Right hindlimb (tissue), 1 donor: Measurements from ENCODE around the gene BAZ2B.
A peak's percentile ranks its signal among the peaks of the same experiment; 100 is the strongest.

Source experiments
- DNase-seq: peaks from one replicate; pipeline ENCODE4 v3.0.0-alpha.2; 2018

The BAZ2B gene

GRCh38 chr2:159521272-159521671, 95.1 kb downstream of the BAZ2B start:
- no peak for DNase-seq

GRCh38 chr2:159518321-159519005, 97.9 kb downstream of the BAZ2B start:
- no peak for DNase-seq

GRCh38 chr2:159516241-159516758, 100.0 kb downstream of the BAZ2B start:
- no peak for DNase-seq

GRCh38 chr2:159515441-159515840, 100.9 kb downstream of the BAZ2B start:
- no peak for DNase-seq

GRCh38 chr2:159513745-159514144, 102.6 kb downstream of the BAZ2B start:
- DNase-seq = no peak

- DNase-seq = no peak
Observed at GRCh38 chr2:159508140-159508539, 108.2 kb downstream of the BAZ2B start.

GRCh38 chr2:159506764-159507440, 109.4 kb downstream of the BAZ2B start:
- no peak for DNase-seq

- DNase-seq = no peak
Observed at GRCh38 chr2:159506202-159506601, 110.1 kb downstream of the BAZ2B start.

GRCh38 chr2:159505196-159505595, 111.2 kb downstream of the BAZ2B start:
- no peak for DNase-seq

- no peak for DNase-seq
Observed at GRCh38 chr2:159501743-159502142, 114.6 kb downstream of the BAZ2B start.

GRCh38 chr2:159497847-159498246, 118.5 kb downstream of the BAZ2B start:
- DNase-seq = no peak

GRCh38 chr2:159497256-159497655, 119.1 kb downstream of the BAZ2B start:
- DNase-seq = peak; percentile 18

GRCh38 chr2:159489476-159489875, 126.9 kb downstream of the BAZ2B start:
- DNase-seq = no peak

GRCh38 chr2:159484532-159484931, 131.8 kb downstream of the BAZ2B start:
- DNase-seq = no peak

GRCh38 chr2:159476329-159476728, 140.0 kb downstream of the BAZ2B start:
- DNase-seq = no peak

- DNase-seq = no peak
Observed at GRCh38 chr2:159475793-159476192, 140.6 kb downstream of the BAZ2B start.

GRCh38 chr2:159471340-159471739, 145.0 kb downstream of the BAZ2B start:
- DNase-seq = no peak

GRCh38 chr2:159468257-159468656, 148.1 kb downstream of the BAZ2B start:
- no peak for DNase-seq

GRCh38 chr2:159462961-159463360, 153.4 kb downstream of the BAZ2B start:
- DNase-seq = no peak

GRCh38 chr2:159462201-159462785, 154.1 kb downstream of the BAZ2B start:
- DNase-seq = no peak

GRCh38 chr2:159461076-159461475, 155.3 kb downstream of the BAZ2B start:
- DNase-seq = no peak

- DNase-seq = no peak
Observed at GRCh38 chr2:159460227-159460626, 156.1 kb downstream of the BAZ2B start.

GRCh38 chr2:159459279-159459678, 157.1 kb downstream of the BAZ2B start:
- DNase-seq = no peak

- no peak for DNase-seq
Observed at GRCh38 chr2:159457589-159457988, 158.8 kb downstream of the BAZ2B start.
